Ishikawa (cell line): ENCODE data around the gene PLPPR1.

Experiments used
- CEBPB ChIP-seq: IDR thresholded peaks from 2 replicates; pipeline ENCODE4 v1.6.1; 2012
- CREB1 ChIP-seq: IDR thresholded peaks from 2 replicates; pipeline ENCODE4 v1.6.1; 2012; ENCODE audit warnings: low read depth
- EGR1 ChIP-seq: IDR thresholded peaks from 2 replicates; pipeline ENCODE4 v1.6.1; 2012
- EP300 ChIP-seq: IDR thresholded peaks from 2 replicates; pipeline ENCODE4 v1.6.1; 2012; ENCODE audit warnings: borderline replicate concordance
- FOXM1 ChIP-seq: IDR thresholded peaks from 2 replicates; pipeline ENCODE4 v1.6.1; 2012; ENCODE audit warnings: low read depth, borderline replicate concordance
- NFIC ChIP-seq: IDR thresholded peaks from 2 replicates; pipeline ENCODE4 v1.6.1; 2012
- RAD21 ChIP-seq: IDR thresholded peaks from 2 replicates; pipeline ENCODE4 v1.6.1; 2012; ENCODE audit warnings: low read depth
- REST ChIP-seq: IDR thresholded peaks from 2 replicates; pipeline ENCODE4 v1.6.1; 2012; ENCODE audit warnings: low read depth, mild to moderate bottlenecking
- TAF1 ChIP-seq: IDR thresholded peaks from 2 replicates; pipeline ENCODE4 v1.6.1; 2012; ENCODE audit warnings: low read depth, mild to moderate bottlenecking
- TCF12 ChIP-seq: IDR thresholded peaks from 2 replicates; pipeline ENCODE4 v1.6.1; 2012; ENCODE audit warnings: low read depth
- TEAD4 ChIP-seq: IDR thresholded peaks from 2 replicates; pipeline ENCODE4 v1.6.1; 2012
- USF1 ChIP-seq: IDR thresholded peaks from 2 replicates; pipeline ENCODE4 v1.6.1; 2012
- YY1 ChIP-seq: IDR thresholded peaks from 2 replicates; pipeline ENCODE4 v1.6.1; 2012; ENCODE audit warnings: low read depth
- ZBTB7A ChIP-seq: IDR thresholded peaks from 2 replicates; pipeline ENCODE4 v1.6.1; 2012; ENCODE audit warnings: low read depth
- TF ChIP-seq, protein P1 (sequence below): IDR thresholded peaks from 2 replicates; pipeline ENCODE4 v1.6.1; 2012

PLPPR1 gene

DNA sequence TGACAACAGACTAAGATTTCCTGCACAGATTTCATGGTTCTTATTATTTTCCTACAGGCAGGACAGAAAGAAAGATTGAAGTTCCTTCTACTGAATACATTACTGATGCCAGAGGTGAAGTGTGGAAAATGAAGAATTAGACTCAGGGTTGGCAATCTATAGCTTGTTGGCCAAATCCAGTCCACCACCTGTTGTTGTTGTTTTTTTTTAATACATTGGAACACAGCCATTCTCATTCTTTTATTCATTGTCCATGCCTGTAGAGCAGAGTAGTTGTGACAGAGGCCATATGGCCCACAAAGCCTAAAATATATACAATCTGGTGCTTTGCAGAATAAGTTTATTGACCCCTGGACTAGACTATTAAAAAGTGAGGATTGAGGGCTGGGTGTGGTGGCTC, 5.8 kb upstream of the PLPPR1 start:
- TF ChIP-seq RAD21: no peak
- no peak for TF ChIP-seq YY1
- no peak for TF ChIP-seq FOXM1
- no peak for TF ChIP-seq ZBTB7A
- TF ChIP-seq, protein P1, sequence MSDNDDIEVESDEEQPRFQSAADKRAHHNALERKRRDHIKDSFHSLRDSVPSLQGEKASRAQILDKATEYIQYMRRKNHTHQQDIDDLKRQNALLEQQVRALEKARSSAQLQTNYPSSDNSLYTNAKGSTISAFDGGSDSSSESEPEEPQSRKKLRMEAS: no peak
- no peak for TF ChIP-seq CREB1

DNA sequence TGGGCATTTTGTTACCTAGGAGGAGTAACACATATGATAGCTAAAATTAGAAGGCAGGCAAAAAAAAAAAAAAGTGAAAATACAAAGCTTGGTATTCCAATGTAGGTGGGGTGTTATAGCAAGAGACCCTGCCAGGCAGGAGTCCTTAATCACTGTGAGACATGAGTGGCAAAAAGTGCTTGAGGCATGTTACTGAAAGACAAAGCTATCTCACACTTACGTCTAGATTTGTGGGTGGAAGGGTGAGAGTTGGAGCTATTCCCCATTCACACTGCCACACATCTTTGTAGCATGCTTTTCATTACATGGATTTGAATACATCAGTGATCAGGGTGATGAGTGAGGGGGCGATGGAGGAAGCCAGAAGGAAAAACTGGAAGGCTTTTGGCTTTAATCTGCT, 2.6 kb upstream of the PLPPR1 start:
- TF ChIP-seq YY1 (no peak), CREB1 (no peak), EP300 (no peak), USF1 (no peak), TEAD4 (no peak), TCF12 (no peak), RAD21 (no peak)
- TF ChIP-seq, protein P1: no peak

- TF ChIP-seq TCF12 (no peak), YY1 (no peak), EGR1 (no peak), FOXM1 (no peak), USF1 (no peak), NFIC (no peak), TAF1 (no peak), CEBPB (no peak), RAD21 (no peak), CREB1 (no peak), REST (no peak), EP300 (no peak), TEAD4 (no peak), ZBTB7A (no peak)
- TF ChIP-seq, protein P1: no peak
Measured at GRCh38 chr9:101026824-101027223, 1.7 kb upstream of the PLPPR1 start.

GRCh38 chr9:101027236-101027635, 1.3 kb upstream of the PLPPR1 start:
- TF ChIP-seq FOXM1 (no peak), TEAD4 (no peak), ZBTB7A (no peak), YY1 (no peak), EGR1 (no peak), CEBPB (no peak), TAF1 (no peak), TCF12 (no peak), NFIC (no peak), REST (no peak), USF1 (no peak), CREB1 (no peak)
- TF ChIP-seq, protein P1: no peak

GRCh38 chr9:101027733-101028345, 688 bp upstream of the PLPPR1 start:
- TF ChIP-seq NFIC: no peak
- TF ChIP-seq USF1: no peak
- no peak for TF ChIP-seq TAF1
- no peak for TF ChIP-seq EGR1
- TF ChIP-seq FOXM1: no peak
- TF ChIP-seq, protein P1: no peak
- no peak for TF ChIP-seq REST
- TF ChIP-seq TEAD4: no peak
- TF ChIP-seq TCF12: no peak
- no peak for TF ChIP-seq YY1
